HEK293 (cell line): ENCODE measurements around the gene LCNL1.

Experiments
- BCL11A ChIP-seq: fragments of 450-650 bp; formaldehyde crosslinking; IDR thresholded peaks from 2 replicates; pipeline ENCODE4 v1.5.1; 2016; ENCODE audit warnings: low read depth, missing biosample characterization, missing genetic modification characterization
- CTCF ChIP-seq: fragments of 450-650 bp; formaldehyde crosslinking; IDR thresholded peaks from 2 replicates; pipeline ENCODE4 v1.5.1; 2016; ENCODE audit warnings: missing biosample characterization, missing genetic modification characterization
- TF ChIP-seq, protein P1 (sequence below): fragments of 450-650 bp; formaldehyde crosslinking; conservative IDR thresholded peaks from 2 replicates; pipeline ENCODE4 v1.5.1; 2016; ENCODE audit warnings: low read depth, missing biosample characterization, missing genetic modification characterization

GRCh38 chr9:136950656-136951276, 32.0 kb upstream of the LCNL1 start:
- TF ChIP-seq BCL11A: no peak
- no peak for TF ChIP-seq CTCF (tag by site-specific recombination)
- TF ChIP-seq, protein P1, sequence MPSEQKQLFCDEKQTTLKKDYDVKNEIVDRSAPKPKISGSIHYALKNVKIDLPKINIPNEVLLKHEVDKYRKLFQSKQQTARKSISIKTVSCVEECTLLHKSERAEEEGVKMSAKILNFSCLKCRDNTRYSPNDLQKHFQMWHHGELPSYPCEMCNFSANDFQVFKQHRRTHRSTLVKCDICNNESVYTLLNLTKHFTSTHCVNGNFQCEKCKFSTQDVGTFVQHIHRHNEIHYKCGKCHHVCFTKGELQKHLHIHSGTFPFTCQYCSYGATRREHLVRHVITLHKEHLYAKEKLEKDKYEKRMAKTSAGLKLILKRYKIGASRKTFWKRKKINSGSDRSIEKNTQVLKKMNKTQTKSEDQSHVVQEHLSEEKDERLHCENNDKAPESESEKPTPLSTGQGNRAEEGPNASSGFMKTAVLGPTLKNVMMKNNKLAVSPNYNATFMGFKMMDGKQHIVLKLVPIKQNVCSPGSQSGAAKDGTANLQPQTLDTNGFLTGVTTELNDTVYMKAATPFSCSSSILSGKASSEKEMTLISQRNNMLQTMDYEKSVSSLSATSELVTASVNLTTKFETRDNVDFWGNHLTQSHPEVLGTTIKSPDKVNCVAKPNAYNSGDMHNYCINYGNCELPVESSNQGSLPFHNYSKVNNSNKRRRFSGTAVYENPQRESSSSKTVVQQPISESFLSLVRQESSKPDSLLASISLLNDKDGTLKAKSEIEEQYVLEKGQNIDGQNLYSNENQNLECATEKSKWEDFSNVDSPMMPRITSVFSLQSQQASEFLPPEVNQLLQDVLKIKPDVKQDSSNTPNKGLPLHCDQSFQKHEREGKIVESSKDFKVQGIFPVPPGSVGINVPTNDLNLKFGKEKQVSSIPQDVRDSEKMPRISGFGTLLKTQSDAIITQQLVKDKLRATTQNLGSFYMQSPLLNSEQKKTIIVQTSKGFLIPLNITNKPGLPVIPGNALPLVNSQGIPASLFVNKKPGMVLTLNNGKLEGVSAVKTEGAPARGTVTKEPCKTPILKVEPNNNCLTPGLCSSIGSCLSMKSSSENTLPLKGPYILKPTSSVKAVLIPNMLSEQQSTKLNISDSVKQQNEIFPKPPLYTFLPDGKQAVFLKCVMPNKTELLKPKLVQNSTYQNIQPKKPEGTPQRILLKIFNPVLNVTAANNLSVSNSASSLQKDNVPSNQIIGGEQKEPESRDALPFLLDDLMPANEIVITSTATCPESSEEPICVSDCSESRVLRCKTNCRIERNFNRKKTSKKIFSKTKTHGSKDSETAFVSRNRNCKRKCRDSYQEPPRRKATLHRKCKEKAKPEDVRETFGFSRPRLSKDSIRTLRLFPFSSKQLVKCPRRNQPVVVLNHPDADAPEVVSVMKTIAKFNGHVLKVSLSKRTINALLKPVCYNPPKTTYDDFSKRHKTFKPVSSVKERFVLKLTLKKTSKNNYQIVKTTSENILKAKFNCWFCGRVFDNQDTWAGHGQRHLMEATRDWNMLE (tag by site-specific recombination): no peak
